ENCODE data around the gene TMEM54. TPM values are rescaled to one million over a fixed set of nuclear protein-coding genes. Genes with fewer than 3 reads are reported as not detected.

The TMEM54 gene
- total RNA-seq, 1 donor from 2014 or later = 42.1 TPM

DNA sequence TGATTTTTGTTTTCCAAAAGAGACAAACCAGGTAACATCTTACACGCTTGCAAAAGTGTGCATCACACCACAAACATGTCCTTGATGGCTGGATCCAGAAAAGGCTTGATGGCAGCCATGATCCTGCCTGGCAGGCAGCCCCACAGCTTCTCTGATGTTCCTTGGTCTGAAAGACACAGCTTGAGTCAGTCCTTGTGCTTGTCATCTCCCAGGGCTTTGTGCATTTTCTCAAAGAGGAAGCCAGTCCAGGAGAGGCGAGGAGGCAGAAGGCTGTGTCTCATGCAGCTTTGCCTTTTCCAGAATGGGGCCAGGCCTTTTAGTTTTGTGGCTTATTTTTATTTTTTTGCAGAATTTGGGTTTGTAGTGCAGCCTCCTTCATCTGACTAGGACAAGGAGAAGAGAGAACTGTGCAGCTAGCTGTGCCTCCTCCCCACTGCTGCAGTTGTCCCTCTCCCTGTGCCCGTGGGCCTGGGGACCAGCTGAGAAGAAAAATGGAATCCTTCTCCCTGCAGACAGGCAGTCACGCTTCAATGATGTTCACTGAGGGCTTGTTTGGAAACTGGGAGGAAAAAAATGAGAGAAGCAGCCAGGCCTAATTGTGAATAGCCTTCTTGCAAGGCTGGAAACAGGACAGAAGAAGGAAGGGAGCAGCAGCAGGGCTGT, 37.8 kb downstream of the TMEM54 start:
- Mint-ChIP-seq H3K9me3 (no peaks in the 10 kb centered on the region), H3K27ac (peak overlapping the region; percentile 64), H3K27me3 (no peaks in the 10 kb centered on the region), H3K4me1 (ENCODE audit: unreplicated experiment) (peaks cover 11% of the 10 kb centered on the region), H3K4me3 (no peak overlapping the region), H3K36me3 (peaks cover 21% of the 10 kb centered on the region)
- DNase-seq (ENCODE audit: extremely low spot score, unreplicated experiment) = no peak
- TF ChIP-seq, protein P1, sequence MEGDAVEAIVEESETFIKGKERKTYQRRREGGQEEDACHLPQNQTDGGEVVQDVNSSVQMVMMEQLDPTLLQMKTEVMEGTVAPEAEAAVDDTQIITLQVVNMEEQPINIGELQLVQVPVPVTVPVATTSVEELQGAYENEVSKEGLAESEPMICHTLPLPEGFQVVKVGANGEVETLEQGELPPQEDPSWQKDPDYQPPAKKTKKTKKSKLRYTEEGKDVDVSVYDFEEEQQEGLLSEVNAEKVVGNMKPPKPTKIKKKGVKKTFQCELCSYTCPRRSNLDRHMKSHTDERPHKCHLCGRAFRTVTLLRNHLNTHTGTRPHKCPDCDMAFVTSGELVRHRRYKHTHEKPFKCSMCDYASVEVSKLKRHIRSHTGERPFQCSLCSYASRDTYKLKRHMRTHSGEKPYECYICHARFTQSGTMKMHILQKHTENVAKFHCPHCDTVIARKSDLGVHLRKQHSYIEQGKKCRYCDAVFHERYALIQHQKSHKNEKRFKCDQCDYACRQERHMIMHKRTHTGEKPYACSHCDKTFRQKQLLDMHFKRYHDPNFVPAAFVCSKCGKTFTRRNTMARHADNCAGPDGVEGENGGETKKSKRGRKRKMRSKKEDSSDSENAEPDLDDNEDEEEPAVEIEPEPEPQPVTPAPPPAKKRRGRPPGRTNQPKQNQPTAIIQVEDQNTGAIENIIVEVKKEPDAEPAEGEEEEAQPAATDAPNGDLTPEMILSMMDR (conservative IDR thresholded peaks at IDR 0.05) = no peak

DNA sequence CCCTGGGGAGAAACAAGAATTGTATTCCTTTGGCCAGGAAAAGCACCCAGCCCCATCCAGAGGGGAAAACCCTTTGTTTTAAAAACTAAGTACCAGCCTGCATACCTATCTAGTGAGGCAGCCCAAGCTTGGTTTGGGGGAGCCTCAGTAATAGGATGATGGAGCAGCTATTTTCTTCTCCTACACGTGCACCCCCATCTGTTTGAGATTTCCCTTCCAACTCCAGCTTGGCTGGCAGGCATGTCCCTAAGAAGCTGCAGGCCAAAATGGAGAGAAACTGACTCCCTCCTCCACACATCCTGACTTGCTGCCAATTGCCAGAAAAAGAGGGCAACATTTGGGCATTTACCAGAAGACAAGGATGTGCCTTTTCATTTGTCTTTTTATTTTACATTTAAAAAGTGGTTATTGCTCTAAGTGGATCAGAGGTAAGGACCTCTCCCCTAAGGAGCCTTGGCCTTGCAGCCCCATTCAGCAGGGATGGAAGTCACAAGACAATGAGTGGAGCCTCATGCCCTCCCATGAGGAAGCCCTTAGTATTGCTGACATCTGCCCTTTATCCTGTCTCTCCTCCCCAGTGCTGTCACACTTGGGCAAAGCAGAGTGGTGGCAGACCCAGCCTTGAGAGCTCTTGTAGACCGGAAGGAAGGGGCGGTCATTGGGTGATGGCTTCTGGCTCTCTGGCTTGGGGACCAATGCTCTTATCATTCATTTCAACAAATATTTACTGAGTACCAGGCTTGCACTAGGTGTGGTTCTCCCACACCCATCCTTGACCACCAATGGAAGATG, 39.1 kb downstream of the TMEM54 start:
- no peaks in the 10 kb centered on the region for H3K27me3 Mint-ChIP-seq
- H3K4me3 Mint-ChIP-seq = no peak overlapping the region
- TF ChIP-seq, protein P1 (conservative IDR thresholded peaks at IDR 0.05) = no peak
- no peak overlapping the region for H3K27ac Mint-ChIP-seq
- peaks cover 11% of the 10 kb centered on the region for H3K4me1 Mint-ChIP-seq (ENCODE audit: unreplicated experiment)
- H3K36me3 Mint-ChIP-seq = peaks cover 18% of the 10 kb centered on the region
- peak; percentile 16 for DNase-seq (ENCODE audit: extremely low spot score, unreplicated experiment)
- H3K9me3 Mint-ChIP-seq = no peaks in the 10 kb centered on the region

DNA sequence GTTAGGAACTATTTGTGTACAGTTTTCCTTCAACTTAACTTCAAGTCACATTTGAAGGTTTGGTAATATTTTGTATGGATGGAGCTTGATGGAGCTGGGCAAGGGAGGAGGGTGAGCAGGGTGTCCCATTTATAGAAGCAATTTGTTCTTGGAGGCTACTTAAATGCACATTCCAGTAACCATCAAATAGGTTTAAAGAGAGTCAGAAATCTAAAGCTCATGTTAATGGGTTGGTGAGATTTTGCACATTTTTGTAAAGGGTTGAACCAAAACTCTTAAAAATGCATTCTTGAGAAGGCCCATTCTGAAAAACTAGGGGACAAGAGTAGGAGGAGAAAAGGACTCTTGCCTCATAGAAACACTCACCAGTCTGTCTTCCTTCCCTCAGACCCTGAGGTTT, 40.6 kb downstream of the TMEM54 start:
- no peak overlapping the region for H3K4me3 Mint-ChIP-seq
- DNase-seq (ENCODE audit: extremely low spot score, unreplicated experiment) = no peak
- no peaks in the 10 kb centered on the region for H3K27me3 Mint-ChIP-seq
- TF ChIP-seq, protein P1 (conservative IDR thresholded peaks at IDR 0.05) = no peak
- H3K36me3 Mint-ChIP-seq = peaks cover 17% of the 10 kb centered on the region
- H3K9me3 Mint-ChIP-seq = no peaks in the 10 kb centered on the region
- peaks cover 7% of the 10 kb centered on the region for H3K4me1 Mint-ChIP-seq (ENCODE audit: unreplicated experiment)
- H3K27ac Mint-ChIP-seq = no peak overlapping the region

DNA sequence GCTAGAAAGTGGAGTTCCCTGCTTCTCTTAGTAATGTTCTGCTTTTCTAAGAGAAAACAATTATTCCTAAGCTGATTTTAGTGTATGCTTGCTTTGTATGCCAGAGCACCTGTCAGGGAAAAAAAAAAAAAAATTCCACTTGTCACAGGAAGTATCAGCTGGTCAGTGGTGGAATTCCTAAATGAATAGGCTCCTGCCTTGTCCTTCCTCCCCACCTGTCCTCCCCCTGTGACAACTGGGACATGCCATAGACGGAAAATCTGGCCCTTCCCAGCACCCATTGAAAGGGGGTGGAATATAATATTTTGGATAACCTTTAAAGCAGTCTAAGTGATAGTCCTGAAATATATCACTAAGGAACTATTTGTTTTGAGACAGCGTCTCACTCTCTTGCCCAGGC, 41.3 kb downstream of the TMEM54 start:
- Mint-ChIP-seq H3K27me3 (no peaks in the 10 kb centered on the region), H3K4me1 (ENCODE audit: unreplicated experiment) (peaks cover 7% of the 10 kb centered on the region), H3K36me3 (peaks cover 17% of the 10 kb centered on the region), H3K4me3 (no peak overlapping the region), H3K27ac (no peak overlapping the region), H3K9me3 (no peaks in the 10 kb centered on the region)
- TF ChIP-seq, protein P1 (conservative IDR thresholded peaks at IDR 0.05) = no peak
- peak; percentile 16 for DNase-seq (ENCODE audit: extremely low spot score, unreplicated experiment)

DNA sequence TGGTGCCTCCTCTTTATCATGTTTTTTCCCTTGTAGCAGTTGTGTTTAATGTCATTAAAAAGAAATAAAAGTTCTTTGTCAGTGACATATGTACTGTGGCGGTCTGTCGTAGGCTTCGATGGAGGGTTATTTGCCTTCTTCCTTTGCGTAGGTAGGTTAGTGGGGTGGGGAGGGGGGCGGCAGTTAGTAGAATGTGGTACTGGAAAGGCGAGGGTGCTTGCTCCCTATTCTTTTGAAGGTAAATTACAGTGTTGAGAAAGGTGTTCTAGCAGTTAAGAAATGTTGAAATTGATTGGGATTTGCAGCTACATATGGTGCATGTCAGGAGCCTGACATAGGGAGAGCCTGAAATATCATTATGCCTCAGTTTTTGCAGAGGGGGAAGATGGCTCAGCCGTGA, 42.4 kb downstream of the TMEM54 start:
- H3K4me1 Mint-ChIP-seq (ENCODE audit: unreplicated experiment) = peaks cover 4% of the 10 kb centered on the region
- no peaks in the 10 kb centered on the region for H3K27me3 Mint-ChIP-seq
- H3K9me3 Mint-ChIP-seq = no peaks in the 10 kb centered on the region
- peaks cover 22% of the 10 kb centered on the region for H3K36me3 Mint-ChIP-seq
- TF ChIP-seq, protein P1 (conservative IDR thresholded peaks at IDR 0.05) = no peak
- DNase-seq (ENCODE audit: extremely low spot score, unreplicated experiment) = peak; percentile 16
- H3K4me3 Mint-ChIP-seq = no peak overlapping the region
- H3K27ac Mint-ChIP-seq = no peak overlapping the region

Measured in type B pancreatic cell (in vitro differentiated cells).